A673 (cell line): ENCODE results near the gene SLC1A7. TPM values are rescaled to one million over a fixed set of nuclear protein-coding genes. Genes with fewer than 3 reads are reported as not detected.

ENCODE experiments used
- BruUV-seq: library from RNA; stranded (reverse); fragments of 400-500 nt; replicated peaks from 2 replicates; lab custom pipeline; 2021; lab: Mats Ljungman, UMichigan
- CTCF ChIA-PET: fragments of 300-600 bp; sonication (Branson Sonifier 250); formaldehyde crosslinking; loops from one replicate; lab custom pipeline; 2022; ENCODE audit warnings: antibody characterized with exemption; lab: Charles Lee
- POLR2A ChIA-PET: fragments of 300-600 bp; sonication (Branson Sonifier 250); formaldehyde crosslinking; loops from one replicate; lab custom pipeline; 2022; ENCODE audit warnings: antibody characterized with exemption; ENCODE audit not compliant: low non-redundant PET; lab: Charles Lee
- DNase-seq: peaks from one replicate; pipeline ENCODE4 v3.0.0-alpha.2; 2015; ENCODE audit warnings: low spot score
- H3K27ac ChIP-seq: fragments of 200-600 bp; sonication (generic); 2 replicates; pipeline ENCODE4 v1.5.1; 2016; ENCODE audit warnings: mixed run types, low read depth, mild to moderate bottlenecking, mixed read lengths, antibody characterized with exemption, low read length; ENCODE audit not compliant: poor library complexity, severe bottlenecking
- H3K27me3 ChIP-seq: fragments of 200-600 bp; sonication (generic); replicated peaks from 2 replicates; pipeline ENCODE4 v1.6.1; 2017; ENCODE audit warnings: mixed run types, low read depth, mild to moderate bottlenecking, mixed read lengths, antibody characterized with exemption, low read length; ENCODE audit not compliant: insufficient read depth, poor library complexity
- H3K36me3 ChIP-seq: fragments of 200-600 bp; sonication (generic); 2 replicates; pipeline ENCODE4 v1.6.1; 2016; ENCODE audit warnings: mixed run types, mild to moderate bottlenecking, mixed read lengths, antibody characterized with exemption, low read length; ENCODE audit not compliant: insufficient read depth, poor library complexity, severe bottlenecking
- H3K4me1 ChIP-seq: fragments of 200-600 bp; sonication (generic); 2 replicates; pipeline ENCODE4 v1.6.1; 2017; ENCODE audit warnings: mixed run types, mild to moderate bottlenecking, mixed read lengths, antibody characterized with exemption, low read length; ENCODE audit not compliant: insufficient read depth, poor library complexity, severe bottlenecking
- H3K4me3 ChIP-seq: fragments of 200-600 bp; sonication (generic); 2 replicates; pipeline ENCODE4 v1.5.1; 2016; ENCODE audit warnings: low read depth, mixed run types, mild to moderate bottlenecking, mixed read lengths, low read length; ENCODE audit not compliant: poor library complexity, severe bottlenecking
- H3K9me3 ChIP-seq: fragments of 200-600 bp; sonication (generic); 2 replicates; pipeline ENCODE4 v1.6.1; 2016; ENCODE audit warnings: mixed run types, low read depth, mild to moderate bottlenecking, mixed read lengths, antibody characterized with exemption, low read length; ENCODE audit not compliant: poor library complexity, severe bottlenecking
- CTCF ChIP-seq: fragments of 300-800, 200-600 bp; sonication (generic); conservative IDR thresholded peaks from 2 replicates; pipeline ENCODE4 v1.5.1; 2017; ENCODE audit warnings: low read depth, mild to moderate bottlenecking, antibody characterized with exemption, low read length, moderate library complexity, mixed read lengths
- EZH2 ChIP-seq: fragments of 200-600 bp; sonication (generic); IDR thresholded peaks from 2 replicates; pipeline ENCODE4 v1.6.1; 2017; ENCODE audit warnings: borderline replicate concordance, low read depth, mild to moderate bottlenecking, mixed read lengths, antibody characterized with exemption, low read length; ENCODE audit not compliant: poor library complexity, severe bottlenecking
- intact Hi-C: fragments of 100-400 bp; cut with micrococcal nuclease; formaldehyde crosslinking; loops from one replicate; pipeline ENCODE4 v1.10.0; 2022; ENCODE audit not compliant: unreplicated experiment
- total RNA-seq: library from RNA; stranded (reverse); gene quantifications from 2 replicates; pipeline ENCODE4 v1.2.3, GENCODE V29; 2021

The SLC1A7 gene
- total RNA-seq, 1 experiment from 2014 or later = not detected

GRCh38 chr1:53158900-53159299, 16.5 kb upstream of the SLC1A7 start:
- no peak for DNase-seq
- BruUV-seq = no TSS peak
- no peaks in the 10 kb centered on the region for H3K27me3 ChIP-seq
- TF ChIP-seq CTCF = no peak
- no peak for TF ChIP-seq EZH2
- H3K36me3 ChIP-seq = no peaks in the 10 kb centered on the region
- ChIA-PET POLR2A (no interaction called here), CTCF (no interaction called here)
- intact Hi-C loops = no loop called here
- no peak overlapping the region for H3K27ac ChIP-seq
- no peaks in the 10 kb centered on the region for H3K4me1 ChIP-seq
- H3K9me3 ChIP-seq = no peaks in the 10 kb centered on the region
- no peak overlapping the region for H3K4me3 ChIP-seq

- H3K27me3 ChIP-seq = no peaks in the 10 kb centered on the region
- no peak overlapping the region for H3K4me3 ChIP-seq
- H3K4me1 ChIP-seq = no peaks in the 10 kb centered on the region
- H3K27ac ChIP-seq = no peak overlapping the region
- ChIA-PET POLR2A (no interaction called here), CTCF (no interaction called here)
- DNase-seq = no peak
- TF ChIP-seq EZH2 (no peak), CTCF (no peak)
- intact Hi-C loops = no loop called here
- H3K36me3 ChIP-seq = no peaks in the 10 kb centered on the region
- BruUV-seq = no TSS peak
- H3K9me3 ChIP-seq = no peaks in the 10 kb centered on the region
Measured at GRCh38 chr1:53156783-53157182, 14.3 kb upstream of the SLC1A7 start.

- ChIA-PET CTCF (no interaction called here), POLR2A (no interaction called here)
- Histone ChIP-seq H3K4me3 (no peak overlapping the region), H3K9me3 (no peaks in the 10 kb centered on the region), H3K27me3 (no peaks in the 10 kb centered on the region), H3K36me3 (no peaks in the 10 kb centered on the region), H3K27ac (no peak overlapping the region), H3K4me1 (no peaks in the 10 kb centered on the region)
- BruUV-seq = no TSS peak
- DNase-seq = no peak
- intact Hi-C loops = no loop called here
- TF ChIP-seq CTCF (no peak), EZH2 (no peak)
Measured at GRCh38 chr1:53155945-53156344, 13.5 kb upstream of the SLC1A7 start.
